Muscle layer of duodenum (tissue), 2 donors: ENCODE results near the gene DPH7.
"Not testable (repeated sequence)": the region's sequence is repeated elsewhere in the genome, so short reads cannot be mapped to it uniquely, and the experiment has no call there.

ENCODE experiments used
- H3K27ac ChIP-seq: one replicate; pipeline ENCODE4 v1.7.0; 2013; ENCODE audit warnings: mild to moderate bottlenecking, low read length
- H3K27me3 ChIP-seq: one replicate; pipeline ENCODE4 v1.7.0; 2013; ENCODE audit warnings: low read depth, mild to moderate bottlenecking, control low read depth, low read length
- H3K36me3 ChIP-seq, 2 donors: one replicate each; pipeline ENCODE4 v1.7.0; 2013; ENCODE audit warnings: low read length in 2 of 2, control low read depth in 1 of 2, mild to moderate bottlenecking in 1 of 2; ENCODE audit not compliant: insufficient read depth in 2 of 2, control insufficient read depth in 1 of 2
- H3K4me1 ChIP-seq, 2 donors: one replicate each; pipeline ENCODE4 v1.7.0; 2013; ENCODE audit warnings: low read length in 2 of 2, mild to moderate bottlenecking in 2 of 2, control low read depth in 1 of 2, moderate library complexity in 1 of 2; ENCODE audit not compliant: insufficient read depth in 2 of 2, control insufficient read depth in 1 of 2
- H3K4me3 ChIP-seq, 2 donors: one replicate each; pipeline ENCODE4 v1.7.0; 2013; ENCODE audit warnings: low read length in 2 of 2, low read depth in 1 of 2, mild to moderate bottlenecking in 1 of 2
- H3K9me3 ChIP-seq, 2 donors: one replicate each; pipeline ENCODE4 v1.7.0; 2013; ENCODE audit warnings: low read length in 2 of 2, control low read depth in 1 of 2, mild to moderate bottlenecking in 1 of 2; ENCODE audit not compliant: control insufficient read depth in 1 of 2
- donor health status: healthy.

The DPH7 gene

DNA sequence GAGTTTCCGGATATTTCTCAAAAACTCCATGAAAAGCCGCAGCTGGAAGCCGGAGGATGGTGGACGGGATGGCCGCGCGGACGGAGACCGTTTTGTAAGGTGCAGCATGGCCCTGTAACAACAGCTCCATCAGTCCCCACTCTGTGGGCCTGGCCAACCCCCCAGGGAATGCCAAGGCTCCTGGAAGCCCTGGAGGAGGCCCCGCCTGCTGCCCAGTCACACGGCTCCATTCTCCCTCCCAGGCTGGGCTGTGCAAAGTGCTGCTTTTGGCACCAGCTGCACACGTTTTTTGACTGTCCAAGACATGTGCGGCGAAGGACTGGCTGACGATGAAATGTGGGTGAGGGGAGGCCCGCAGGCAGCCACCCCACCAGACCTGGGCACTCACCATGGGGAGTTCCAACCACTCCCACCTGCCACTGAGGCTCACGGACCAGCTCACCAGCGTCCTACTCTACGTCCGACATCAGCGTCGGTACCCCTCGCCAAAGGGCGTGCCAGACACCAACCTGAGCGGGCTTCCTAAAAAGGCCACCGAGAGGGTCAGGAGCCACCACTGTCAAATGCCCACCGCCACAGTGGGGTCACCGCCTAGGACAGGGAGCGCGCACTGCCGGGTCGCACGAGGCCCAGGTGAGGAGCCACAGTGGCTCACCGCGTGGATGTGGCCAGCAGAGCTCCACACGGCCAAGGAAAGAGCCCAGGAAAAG lies 55.8 kb downstream of the DPH7 start:
- Histone ChIP-seq H3K27ac (no peak overlapping the region), H3K36me3 (no peaks in the 10 kb centered on the region), H3K9me3 (no peaks in the 10 kb centered on the region), H3K27me3 (no peaks in the 10 kb centered on the region), H3K4me3 (no peak overlapping the region), H3K4me1 (no peaks in the 10 kb centered on the region)

DNA sequence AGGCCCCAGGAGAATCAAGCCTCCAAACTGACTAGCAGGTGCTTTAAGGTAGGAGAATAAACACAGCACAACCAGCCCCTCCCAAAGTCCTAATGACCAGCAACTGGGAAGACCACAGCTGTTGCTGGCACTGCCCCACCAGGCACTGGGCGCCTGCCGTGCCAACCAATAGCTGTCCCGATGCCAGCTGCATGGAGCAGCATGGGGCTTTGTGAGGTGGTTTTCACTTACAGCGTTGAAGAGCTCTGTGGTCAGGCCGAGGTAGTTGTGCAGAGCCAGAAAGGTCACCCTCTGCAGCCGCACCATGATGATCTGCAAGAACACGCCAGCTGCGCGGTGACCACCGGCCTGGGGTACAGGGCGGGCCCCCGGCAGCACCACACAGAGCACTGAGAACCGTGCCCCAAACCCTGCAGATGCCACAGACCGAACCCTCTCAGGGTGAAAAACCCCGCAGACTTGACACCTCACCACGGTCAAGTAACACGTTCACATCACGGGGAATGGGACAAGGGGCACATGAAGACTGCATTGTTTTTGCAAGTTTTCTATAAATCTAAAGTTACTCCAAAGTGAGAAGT lies 57.2 kb downstream of the DPH7 start:
- no peaks in the 10 kb centered on the region for H3K4me1 ChIP-seq
- H3K27me3 ChIP-seq = no peaks in the 10 kb centered on the region
- no peaks in the 10 kb centered on the region for H3K9me3 ChIP-seq
- H3K36me3 ChIP-seq = no peaks in the 10 kb centered on the region
- H3K4me3 ChIP-seq = no peak overlapping the region
- H3K27ac ChIP-seq = no peak overlapping the region

GRCh38 chr9:137520614-137521404 lies 57.9 kb downstream of the DPH7 start:
- no peaks in the 10 kb centered on the region for H3K36me3 ChIP-seq
- H3K27me3 ChIP-seq = no peaks in the 10 kb centered on the region
- H3K4me3 ChIP-seq = no peak overlapping the region
- no peaks in the 10 kb centered on the region for H3K4me1 ChIP-seq
- no peak overlapping the region for H3K27ac ChIP-seq
- no peaks in the 10 kb centered on the region for H3K9me3 ChIP-seq

DNA sequence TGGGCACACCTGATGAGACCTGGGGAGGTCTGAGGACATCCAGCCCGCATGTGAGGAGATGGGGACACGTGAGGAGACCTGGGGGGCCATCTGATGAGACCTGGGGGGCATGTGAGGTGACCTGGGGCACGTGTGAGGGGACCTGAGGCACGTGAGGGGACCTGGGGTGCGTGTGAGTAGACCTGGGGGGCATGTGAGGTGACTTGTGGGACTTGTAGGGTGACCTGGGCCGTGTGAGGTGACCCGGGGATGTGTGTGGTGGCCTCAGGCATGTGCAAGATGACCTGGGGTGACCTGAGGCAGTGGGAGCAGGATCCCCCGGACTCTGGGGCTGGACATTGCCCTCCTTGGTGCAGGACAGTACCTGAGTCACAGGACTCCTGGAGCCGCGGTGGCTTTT lies 59.2 kb downstream of the DPH7 start:
- H3K4me3 ChIP-seq = no peak overlapping the region
- no peak overlapping the region for H3K27ac ChIP-seq
- H3K9me3 ChIP-seq = no peaks in the 10 kb centered on the region
- no peaks in the 10 kb centered on the region for H3K4me1 ChIP-seq
- H3K27me3 ChIP-seq = no peaks in the 10 kb centered on the region
- H3K36me3 ChIP-seq = no peaks in the 10 kb centered on the region

- not testable (repeated sequence) for H3K27ac ChIP-seq, H3K36me3 ChIP-seq, H3K9me3 ChIP-seq, H3K4me1 ChIP-seq, H3K4me3 ChIP-seq, H3K27me3 ChIP-seq
These were observed 59.9 kb downstream of the DPH7 start for GRCh38 chr9:137518661-137519459.

DNA sequence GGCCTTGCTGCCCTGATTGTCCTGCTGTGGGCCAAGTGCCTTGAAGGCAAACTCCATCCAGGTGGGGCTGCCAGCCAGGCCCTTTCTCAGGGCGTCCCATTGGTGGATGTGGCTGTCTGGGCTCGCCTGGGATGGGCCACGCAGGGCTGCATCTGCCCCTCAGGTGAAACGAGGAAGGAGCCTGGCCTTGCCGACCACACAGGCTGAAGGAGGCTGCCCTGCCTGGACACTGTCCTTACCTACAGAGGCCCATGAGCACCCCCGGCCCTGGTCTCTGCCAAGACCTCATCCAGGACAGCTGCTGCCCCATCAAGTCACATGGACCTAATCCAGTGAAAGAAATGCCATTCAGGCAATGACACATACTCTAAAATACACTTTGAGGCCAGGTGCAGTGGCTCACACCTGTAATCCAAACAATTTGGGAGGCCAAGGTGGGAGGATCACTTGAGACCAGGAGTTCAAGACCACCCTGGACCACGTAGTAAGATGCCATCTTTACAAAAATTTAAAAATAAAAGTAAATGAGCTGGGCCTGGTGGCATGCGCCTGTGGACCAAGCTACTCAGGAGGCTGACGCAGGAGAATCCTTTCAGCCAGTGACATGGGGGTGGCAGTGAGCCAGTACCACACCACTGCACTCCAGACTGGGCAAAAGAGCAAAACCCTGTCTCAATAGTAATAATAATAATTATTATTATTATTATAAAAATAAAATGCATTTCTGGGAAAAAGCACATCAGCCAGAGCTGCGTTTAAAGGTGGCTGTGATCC lies 62.4 kb downstream of the DPH7 start:
- H3K4me1 ChIP-seq = no peaks in the 10 kb centered on the region
- no peak overlapping the region for H3K27ac ChIP-seq
- H3K36me3 ChIP-seq = no peaks in the 10 kb centered on the region
- no peak overlapping the region for H3K4me3 ChIP-seq
- H3K9me3 ChIP-seq = no peaks in the 10 kb centered on the region
- H3K27me3 ChIP-seq = no peaks in the 10 kb centered on the region

- no peaks in the 10 kb centered on the region for H3K27me3 ChIP-seq
- no peaks in the 10 kb centered on the region for H3K9me3 ChIP-seq
- no peak overlapping the region for H3K4me3 ChIP-seq
- no peaks in the 10 kb centered on the region for H3K36me3 ChIP-seq
- no peaks in the 10 kb centered on the region for H3K4me1 ChIP-seq
- H3K27ac ChIP-seq = no peak overlapping the region
These were observed 63.4 kb downstream of the DPH7 start for GRCh38 chr9:137515338-137515724.

GRCh38 chr9:137514691-137515337 lies 63.9 kb downstream of the DPH7 start:
- H3K36me3 ChIP-seq = no peaks in the 10 kb centered on the region
- no peaks in the 10 kb centered on the region for H3K27me3 ChIP-seq
- H3K4me1 ChIP-seq = no peaks in the 10 kb centered on the region
- no peak overlapping the region for H3K27ac ChIP-seq
- H3K4me3 ChIP-seq = no peak overlapping the region
- no peaks in the 10 kb centered on the region for H3K9me3 ChIP-seq

DNA sequence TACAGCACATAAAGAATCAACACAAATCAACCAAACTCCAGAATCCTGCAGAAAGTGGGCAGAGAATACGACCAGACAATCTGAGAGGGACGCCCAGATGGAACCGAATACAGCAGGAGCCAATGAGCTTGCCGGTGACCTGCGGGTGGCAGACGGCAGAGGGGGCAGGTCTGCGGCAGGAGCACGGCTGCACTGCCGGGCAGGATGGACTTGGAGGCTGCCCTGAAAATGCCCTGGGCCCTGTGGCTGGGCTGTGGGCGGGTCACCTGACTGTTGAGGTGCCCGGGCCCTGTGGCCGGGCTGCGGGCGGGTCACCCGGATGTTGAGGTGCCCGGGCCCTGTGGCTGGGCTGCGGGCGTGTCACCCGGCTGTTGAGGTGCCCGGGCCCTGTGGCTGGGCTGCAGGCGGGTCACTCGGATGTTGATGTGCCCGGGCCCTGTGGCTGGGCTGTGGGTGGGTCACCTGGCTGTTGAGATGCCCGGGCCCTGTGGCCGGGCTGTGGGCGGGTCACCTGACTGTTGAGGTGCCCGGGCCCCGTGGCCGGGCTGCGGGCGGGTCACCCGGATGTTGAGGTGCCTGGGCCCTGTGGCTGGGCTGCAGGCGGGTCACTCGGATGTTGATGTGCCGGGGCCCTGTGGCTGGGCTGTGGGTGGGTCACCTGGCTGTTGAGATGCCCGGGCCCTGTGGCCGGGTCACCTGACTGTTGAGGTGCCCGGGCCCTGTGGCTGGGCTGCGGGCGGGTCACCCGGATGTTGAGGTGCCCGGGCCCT lies 64.7 kb downstream of the DPH7 start:
- H3K27me3 ChIP-seq, H3K9me3 ChIP-seq, H3K4me1 ChIP-seq, H3K4me3 ChIP-seq, H3K36me3 ChIP-seq, H3K27ac ChIP-seq: not testable (repeated sequence)

DNA sequence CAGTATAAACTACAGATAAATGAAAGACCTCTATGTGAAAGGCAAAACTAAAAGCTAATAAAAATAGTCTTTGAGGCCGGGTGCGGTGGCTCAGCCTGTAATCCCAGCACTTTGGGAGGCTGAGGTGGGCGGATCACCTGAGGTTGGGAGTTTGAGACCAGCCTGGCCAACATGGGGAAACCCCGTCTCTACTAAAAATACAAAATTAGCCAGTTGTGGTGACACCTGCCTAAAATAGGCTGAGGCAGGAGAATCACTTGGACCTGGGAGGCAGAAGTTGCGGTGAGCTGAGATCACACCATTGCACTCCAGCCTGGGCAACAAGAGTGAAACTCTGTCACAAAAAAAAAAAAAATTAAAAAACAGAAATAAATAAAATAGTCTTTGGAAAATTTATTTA lies 65.6 kb downstream of the DPH7 start:
- H3K36me3 ChIP-seq, H3K27ac ChIP-seq, H3K9me3 ChIP-seq, H3K27me3 ChIP-seq, H3K4me1 ChIP-seq, H3K4me3 ChIP-seq: not testable (repeated sequence)
